HK-2 (cell line): ENCODE measurements around the gene HSBP1.
A peak's percentile ranks its signal among the peaks of the same experiment; 100 is the strongest.

Source experiments
- DNase-seq: peaks from one replicate; pipeline ENCODE4 v3.0.0-alpha.2; 2018; ENCODE audit not compliant: unreplicated experiment

The HSBP1 gene

GRCh38 chr16:83803811-83804210 is 4.0 kb upstream of the HSBP1 start:
- DNase-seq: no peak

GRCh38 chr16:83804366-83804765 is 3.4 kb upstream of the HSBP1 start:
- DNase-seq: no peak

- no peak for DNase-seq
These were observed 1.7 kb upstream of the HSBP1 start for GRCh38 chr16:83806036-83806435.

DNA sequence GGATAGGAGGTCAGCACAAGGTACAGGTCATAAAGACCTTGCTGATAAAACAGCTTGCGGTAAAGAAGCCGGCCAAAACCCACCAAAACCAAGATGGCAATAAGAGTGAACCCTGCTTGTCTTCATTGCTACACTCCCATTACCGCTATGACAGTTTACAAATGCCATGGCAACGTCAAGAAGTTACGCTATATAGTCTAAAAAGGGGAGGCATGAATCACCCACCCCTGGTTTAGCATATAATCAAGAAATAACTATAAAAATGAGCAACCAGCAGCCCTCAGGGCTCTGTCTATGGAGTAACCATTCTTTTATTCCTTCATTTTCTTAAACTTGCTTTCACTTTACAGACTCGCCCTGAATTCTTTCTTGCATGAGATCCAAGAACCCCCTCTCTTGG is 1.0 kb upstream of the HSBP1 start:
- DNase-seq: no peak

DNA sequence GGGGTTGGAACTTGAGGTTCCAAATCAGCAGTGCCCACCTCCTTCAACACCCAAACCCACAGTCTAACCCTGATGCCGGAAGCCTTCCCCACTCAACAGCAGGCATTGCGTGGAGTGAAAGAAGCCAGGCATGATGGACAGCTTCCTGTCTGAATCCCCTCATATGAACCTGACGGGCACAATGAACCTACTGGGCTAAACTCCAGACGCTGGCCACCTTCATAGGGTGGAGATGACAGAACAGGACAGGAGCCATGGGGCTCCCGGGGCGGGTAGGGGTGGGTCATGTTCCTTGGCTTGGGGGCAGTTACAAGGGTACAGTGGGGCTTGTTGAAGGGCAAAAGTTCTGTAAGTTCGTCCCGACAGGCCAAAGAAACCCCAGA is 460 bp upstream of the HSBP1 start:
- DNase-seq: no peak

- no peak for DNase-seq
These were observed 816 bp downstream of the HSBP1 start for GRCh38 chr16:83808573-83809014.

GRCh38 chr16:83809092-83809491 is 1.3 kb downstream of the HSBP1 start:
- DNase-seq: no peak

DNA sequence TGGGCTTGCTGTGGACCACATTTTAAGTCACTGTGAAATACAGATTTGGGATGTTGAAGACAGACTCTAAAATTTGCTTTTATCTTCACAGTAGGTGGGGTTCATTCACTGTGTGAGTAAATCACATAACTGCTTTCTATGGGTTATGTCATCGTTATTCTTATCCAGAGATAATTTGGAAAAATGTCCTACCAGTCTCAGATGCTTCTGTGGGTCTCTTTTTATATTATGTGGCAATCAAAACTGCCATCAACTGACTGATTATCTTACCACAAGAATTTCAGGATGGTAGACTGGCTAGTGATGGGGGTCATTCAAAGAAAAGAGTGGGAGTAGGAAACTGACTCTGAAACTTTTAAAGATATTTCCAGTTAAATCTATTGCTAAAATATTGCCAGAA is 3.1 kb downstream of the HSBP1 start:
- no peak for DNase-seq

DNA sequence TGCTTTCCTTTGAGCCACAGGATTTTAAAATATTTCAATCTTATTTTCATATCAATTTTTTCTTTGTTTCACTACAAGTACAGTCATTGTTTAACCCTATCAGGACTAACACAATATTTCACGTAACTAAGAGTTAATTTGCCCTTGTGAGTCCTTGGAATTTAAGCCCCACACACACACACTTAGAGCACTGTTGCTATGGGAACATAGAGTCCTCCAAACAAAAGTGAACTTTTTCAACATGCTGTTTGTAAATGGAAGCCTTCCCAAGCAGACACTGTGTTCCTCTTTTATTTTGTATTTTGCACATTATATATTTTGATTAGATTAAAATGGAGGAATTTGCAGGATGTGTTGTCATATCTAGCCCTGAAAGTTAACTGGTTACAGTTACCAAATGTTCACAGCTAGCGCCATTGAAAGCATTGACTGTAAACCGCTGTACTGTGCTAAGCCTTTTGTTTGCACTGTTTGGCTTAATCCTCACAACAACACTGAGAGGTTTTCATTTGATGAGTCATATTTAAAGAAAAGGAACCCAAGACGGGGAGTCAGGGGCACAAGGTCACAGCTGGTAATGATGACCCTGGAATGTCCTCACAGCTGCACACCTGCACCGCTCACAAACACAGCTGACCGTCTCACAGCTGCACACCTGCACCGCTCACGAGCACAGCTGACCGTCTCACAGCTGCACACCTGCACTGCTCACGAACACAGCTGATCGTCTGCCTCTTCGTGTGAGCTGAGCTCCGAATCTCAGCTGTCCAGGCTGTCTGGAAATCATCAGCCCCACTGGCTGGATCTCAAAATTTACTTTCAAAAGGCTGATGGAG is 6.3 kb downstream of the HSBP1 start:
- no peak for DNase-seq

- no peak for DNase-seq
These were observed 6.8 kb downstream of the HSBP1 start for GRCh38 chr16:83814659-83814985.

- no peak for DNase-seq
These were observed 9.2 kb downstream of the HSBP1 start for GRCh38 chr16:83817022-83817421.

DNA sequence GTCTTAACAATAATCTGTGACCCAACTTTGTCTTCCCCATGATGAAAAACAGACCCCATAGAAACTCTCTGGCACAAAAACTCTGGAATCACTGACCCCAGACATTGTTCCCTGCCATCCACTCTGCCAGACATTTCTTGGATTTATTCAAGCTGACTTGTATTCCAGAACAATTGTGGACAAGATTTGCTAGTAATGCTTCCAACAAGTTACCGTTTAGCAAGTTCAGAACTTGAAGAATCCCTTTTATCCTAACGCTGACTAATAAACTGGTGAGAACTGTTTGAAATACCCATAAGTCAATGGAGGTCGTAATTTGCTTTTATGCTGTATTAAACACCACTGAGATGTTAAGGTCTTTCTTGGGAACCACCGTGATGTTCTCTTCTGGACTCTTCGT is 10.5 kb downstream of the HSBP1 start:
- no peak for DNase-seq

GRCh38 chr16:83819361-83819760 is 11.6 kb downstream of the HSBP1 start:
- DNase-seq: no peak

DNA sequence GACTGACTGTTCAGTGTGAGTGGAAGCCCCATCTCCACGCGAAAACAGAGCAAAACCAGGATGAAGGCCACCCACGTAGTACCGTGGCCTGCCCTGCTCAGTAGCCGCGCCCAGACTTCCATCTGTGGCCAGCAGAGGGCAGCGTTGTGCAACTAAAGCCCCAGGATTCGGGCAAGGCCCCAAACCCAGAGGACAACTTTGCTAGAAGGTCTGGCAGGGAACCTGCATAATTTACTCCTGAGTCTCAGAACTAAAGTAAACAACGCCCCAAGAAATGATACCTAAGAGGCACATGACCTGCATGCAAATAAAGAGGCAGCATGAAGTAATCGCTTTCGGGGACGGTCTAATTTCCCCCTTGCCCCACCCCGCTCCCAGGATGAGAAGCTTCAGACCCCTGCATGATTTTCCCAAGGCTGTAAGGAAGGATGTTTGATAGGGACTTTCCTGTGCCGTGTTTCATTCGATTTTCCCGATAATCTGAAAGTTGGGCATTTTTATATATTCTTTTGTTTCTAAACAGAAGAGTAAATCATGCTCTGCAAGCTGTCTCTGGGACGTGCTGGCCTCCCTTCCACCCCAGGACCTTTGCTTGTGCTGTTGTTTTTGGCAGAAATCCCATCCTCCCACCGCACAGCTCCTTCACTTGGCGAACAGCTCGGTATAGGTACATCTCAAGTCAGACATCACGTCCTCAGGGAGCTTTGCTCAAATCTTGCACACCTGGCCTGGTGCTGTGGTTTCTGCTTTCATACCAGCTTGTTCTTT is 18.6 kb downstream of the HSBP1 start:
- DNase-seq: peak; percentile 81

GRCh38 chr16:83830091-83830768 is 22.5 kb downstream of the HSBP1 start:
- no peak for DNase-seq

GRCh38 chr16:83830769-83831455 is 23.1 kb downstream of the HSBP1 start:
- no peak for DNase-seq

GRCh38 chr16:83831456-83831987 is 23.7 kb downstream of the HSBP1 start:
- DNase-seq: no peak

DNA sequence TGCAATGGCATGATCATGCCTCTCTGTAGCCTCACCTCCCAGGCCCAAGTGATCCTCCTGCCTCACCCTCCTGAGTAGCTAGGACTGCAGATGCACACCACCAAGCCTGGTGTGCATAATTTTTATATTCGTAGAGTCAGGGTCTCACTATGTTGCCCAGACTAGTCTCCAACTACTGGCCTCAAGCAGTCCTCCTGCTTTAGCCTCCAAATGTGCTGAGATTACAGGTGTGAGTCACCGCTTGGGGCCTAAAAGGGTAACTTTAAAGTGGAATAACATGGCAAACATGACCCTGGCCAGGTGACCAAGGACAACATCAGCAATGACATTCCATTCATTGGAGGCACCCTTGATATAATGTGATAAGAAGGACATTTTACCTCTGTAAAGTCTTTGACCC is 26.1 kb downstream of the HSBP1 start:
- no peak for DNase-seq

DNA sequence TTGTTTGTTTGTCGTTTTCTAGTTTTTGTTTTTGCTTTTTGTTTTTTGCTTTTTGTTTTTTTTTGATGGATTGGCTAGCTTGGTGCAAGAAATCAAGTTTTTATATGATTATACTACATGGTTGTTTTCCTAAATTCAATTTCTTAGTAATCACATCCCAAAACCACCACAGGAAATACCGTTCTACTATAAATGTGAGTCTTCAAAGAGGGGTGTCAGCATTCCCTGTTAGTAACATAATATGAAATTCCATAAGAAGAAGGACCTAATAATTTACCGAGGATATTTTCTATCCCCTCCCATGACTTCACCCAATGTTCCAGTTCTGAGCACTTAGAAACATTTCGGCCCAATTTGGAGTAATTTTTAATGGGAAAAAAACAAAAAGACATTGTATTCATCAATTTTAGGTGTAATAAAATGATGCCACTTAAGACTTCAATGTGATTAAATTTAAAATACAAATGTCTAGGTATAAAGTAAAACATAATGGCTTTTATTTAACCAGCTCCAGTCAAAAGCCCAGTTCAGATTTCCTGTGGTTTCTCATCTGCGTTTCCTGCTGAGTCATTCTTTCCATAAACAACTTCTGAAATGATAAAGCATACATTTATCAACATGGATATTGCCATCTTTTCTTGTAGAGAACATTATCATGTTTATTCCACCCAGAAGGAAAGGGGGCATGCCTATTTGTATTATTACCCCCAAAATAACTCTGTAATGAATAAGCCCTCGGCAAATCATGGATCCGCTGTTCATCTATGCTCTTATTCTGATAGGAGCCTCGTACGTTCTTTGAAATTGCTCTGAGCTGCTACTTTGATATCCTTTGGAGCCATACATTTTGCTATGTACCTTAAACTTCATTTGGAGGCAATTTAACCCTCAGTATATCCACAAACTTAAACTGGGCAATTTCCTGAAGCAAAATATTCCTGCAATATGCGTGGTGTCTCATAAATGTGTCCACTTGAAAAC is 28.1 kb downstream of the HSBP1 start:
- no peak for DNase-seq

DNA sequence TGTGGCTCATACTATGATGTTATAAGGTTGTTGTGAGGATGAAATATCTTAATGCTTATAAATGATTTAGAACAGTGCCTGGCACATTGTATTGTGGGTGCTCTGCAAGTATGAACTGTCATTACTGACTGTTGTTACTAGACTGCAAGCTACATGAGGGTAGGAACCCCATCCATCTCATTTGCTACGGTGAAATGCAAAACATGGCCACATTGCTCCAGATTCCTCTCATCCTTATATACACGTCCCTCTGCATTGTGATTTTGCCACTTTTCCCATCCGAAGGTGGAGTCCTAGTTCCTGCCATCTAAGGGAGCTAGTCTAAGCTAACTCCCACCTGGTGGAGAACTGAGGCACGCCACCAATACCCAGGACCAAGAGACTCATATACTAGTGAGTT is 29.8 kb downstream of the HSBP1 start:
- no peak for DNase-seq

DNA sequence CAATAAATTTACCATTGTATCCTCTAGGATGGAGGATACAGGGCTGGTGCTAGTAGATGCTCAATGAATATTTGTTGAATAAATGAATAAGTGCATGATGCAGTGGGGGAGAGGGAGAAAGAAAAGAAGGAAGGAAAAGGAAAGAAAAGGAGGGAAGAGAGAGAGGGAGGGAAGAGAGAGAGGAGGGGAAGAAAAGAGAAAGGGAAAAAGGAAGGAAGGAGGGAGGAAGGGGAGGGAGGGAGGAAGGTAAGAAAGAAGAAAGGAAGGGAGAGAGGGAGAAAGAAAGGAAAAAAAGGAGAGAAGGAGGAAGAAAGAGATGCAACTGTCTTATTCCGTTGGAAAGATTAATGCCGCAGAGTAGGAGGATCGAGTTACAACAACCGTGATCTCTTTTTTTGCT is 30.4 kb downstream of the HSBP1 start:
- DNase-seq: no peak
